SK-N-MC (cell line): Measurements from ENCODE around the gene TELO2.

ENCODE experiments used
- EZH2 ChIP-seq: fragments of 200-600 bp; sonication (generic); IDR thresholded peaks from one replicate; pipeline ENCODE4 v1.6.1; 2017; ENCODE audit warnings: antibody characterized with exemption
- FOXP2 ChIP-seq: optimal IDR thresholded peaks from 2 replicates; pipeline ENCODE3; 2011; ENCODE audit warnings: mild to moderate bottlenecking, moderate library complexity; ENCODE audit not compliant: insufficient read depth; ENCODE audit errors: extremely low read length, control extremely low read depth
- POLR2AphosphoS5 ChIP-seq: IDR thresholded peaks from 2 replicates; pipeline ENCODE4 v1.6.1; 2012; ENCODE audit warnings: mild to moderate bottlenecking, low read depth, low read length, borderline replicate concordance

- TF ChIP-seq POLR2AphosphoS5 (no peak), EZH2 (no peak), FOXP2 (no peak)
Observed at GRCh38 chr16:1509307-1510221, 16.4 kb downstream of the TELO2 start.
